Measurements from ENCODE around the gene FBN2. TPM values are rescaled to one million over a fixed set of nuclear protein-coding genes. Genes with fewer than 3 reads are reported as not detected.

The FBN2 gene
- total RNA-seq, 1 experiment from 2014 or later = 0.42 TPM

DNA sequence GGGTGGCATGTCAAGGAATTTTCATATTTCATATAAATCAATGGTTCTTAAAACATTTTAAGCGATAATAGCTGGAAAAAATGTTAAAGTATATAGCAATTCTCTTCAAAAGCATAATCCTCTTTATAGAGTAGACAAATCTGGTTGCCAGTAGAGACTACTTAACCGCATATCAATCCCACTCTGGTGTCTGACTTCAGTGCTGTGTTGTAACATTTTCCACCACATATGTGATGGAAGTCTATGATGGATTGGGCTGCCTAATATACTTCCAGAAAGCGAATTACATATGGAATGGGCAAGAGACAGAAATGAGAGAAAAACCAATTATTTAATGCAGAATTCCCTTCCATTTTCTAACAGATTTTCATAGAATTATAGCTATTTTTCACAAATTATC is 54.3 kb downstream of the FBN2 start (continued):
- TF ChIP-seq, protein P1, sequence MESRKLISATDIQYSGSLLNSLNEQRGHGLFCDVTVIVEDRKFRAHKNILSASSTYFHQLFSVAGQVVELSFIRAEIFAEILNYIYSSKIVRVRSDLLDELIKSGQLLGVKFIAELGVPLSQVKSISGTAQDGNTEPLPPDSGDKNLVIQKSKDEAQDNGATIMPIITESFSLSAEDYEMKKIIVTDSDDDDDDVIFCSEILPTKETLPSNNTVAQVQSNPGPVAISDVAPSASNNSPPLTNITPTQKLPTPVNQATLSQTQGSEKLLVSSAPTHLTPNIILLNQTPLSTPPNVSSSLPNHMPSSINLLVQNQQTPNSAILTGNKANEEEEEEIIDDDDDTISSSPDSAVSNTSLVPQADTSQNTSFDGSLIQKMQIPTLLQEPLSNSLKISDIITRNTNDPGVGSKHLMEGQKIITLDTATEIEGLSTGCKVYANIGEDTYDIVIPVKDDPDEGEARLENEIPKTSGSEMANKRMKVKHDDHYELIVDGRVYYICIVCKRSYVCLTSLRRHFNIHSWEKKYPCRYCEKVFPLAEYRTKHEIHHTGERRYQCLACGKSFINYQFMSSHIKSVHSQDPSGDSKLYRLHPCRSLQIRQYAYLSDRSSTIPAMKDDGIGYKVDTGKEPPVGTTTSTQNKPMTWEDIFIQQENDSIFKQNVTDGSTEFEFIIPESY (IDR thresholded peaks at IDR 0.05; ENCODE audit: extremely low read depth, insufficient replicate concordance, low read length) = no peak
- no peak for TF ChIP-seq SP1 (IDR thresholded peaks at IDR 0.05; ENCODE audit: low read depth)
- TF ChIP-seq, protein P2, sequence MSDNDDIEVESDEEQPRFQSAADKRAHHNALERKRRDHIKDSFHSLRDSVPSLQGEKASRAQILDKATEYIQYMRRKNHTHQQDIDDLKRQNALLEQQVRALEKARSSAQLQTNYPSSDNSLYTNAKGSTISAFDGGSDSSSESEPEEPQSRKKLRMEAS (IDR thresholded peaks at IDR 0.05) = no peak

DNA sequence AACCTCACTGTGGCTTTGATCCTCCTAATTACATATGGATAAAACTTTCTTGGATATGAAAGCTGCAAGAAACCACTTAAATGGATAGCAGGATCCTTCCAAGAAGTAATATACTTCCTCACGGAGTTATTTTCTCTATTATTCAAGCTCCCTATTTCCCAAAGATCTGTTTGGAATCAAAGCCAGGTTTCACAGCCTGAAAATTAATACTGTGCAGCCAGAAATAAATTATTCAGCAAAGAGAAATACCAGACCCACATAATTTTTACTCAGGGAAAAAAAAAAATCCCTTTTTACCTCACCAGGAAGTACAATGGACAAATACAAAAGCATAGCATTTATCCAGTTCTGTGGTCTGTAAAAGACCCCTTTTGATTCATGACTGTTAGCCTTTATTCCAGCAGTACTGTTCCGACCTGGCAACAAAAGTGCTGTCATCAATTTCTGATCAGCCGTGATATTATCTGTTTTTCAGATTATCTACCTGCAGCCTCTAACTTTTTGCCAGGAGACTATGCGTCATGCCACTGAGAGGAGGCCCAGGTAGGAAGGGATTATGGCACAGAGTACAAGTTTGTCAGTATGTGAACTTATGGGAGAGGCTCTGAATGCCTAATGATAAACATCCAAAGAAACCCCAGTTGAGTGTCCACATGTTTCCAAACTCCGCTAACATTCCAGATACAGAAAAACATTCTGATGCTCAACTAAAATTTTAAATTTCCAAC is 57.0 kb downstream of the FBN2 start:
- no peak overlapping the region for H3K9ac ChIP-seq (ENCODE audit: low read length)
- DNase-seq (ENCODE audit: low read depth, low spot score) (no peak), ATAC-seq (no peak)
- no peak overlapping the region for H3K27ac ChIP-seq (ENCODE audit: low read depth, low read length)
- no peak overlapping the region for H3K4me2 ChIP-seq (ENCODE audit: low read length)
- intact Hi-C loops (cut with micrococcal nuclease) = no loop called here
- no peak overlapping the region for H3K4me3 ChIP-seq (replicated peaks in 1 of 2; ENCODE audit: low read depth in 1 of 2, low read length in 2 of 2)
- POLR2A ChIA-PET = no interaction called here
- no peaks in the 10 kb centered on the region for H3K4me1 ChIP-seq (ENCODE audit: control insufficient read depth in 1 of 2, insufficient read depth in 2 of 2, low read length in 2 of 2)
- H4K20me1 ChIP-seq (ENCODE audit: insufficient read depth) = no peaks in the 10 kb centered on the region
- H3K79me2 ChIP-seq (ENCODE audit: insufficient read depth, low read length) = no peaks in the 10 kb centered on the region
- TF ChIP-seq, protein P3, sequence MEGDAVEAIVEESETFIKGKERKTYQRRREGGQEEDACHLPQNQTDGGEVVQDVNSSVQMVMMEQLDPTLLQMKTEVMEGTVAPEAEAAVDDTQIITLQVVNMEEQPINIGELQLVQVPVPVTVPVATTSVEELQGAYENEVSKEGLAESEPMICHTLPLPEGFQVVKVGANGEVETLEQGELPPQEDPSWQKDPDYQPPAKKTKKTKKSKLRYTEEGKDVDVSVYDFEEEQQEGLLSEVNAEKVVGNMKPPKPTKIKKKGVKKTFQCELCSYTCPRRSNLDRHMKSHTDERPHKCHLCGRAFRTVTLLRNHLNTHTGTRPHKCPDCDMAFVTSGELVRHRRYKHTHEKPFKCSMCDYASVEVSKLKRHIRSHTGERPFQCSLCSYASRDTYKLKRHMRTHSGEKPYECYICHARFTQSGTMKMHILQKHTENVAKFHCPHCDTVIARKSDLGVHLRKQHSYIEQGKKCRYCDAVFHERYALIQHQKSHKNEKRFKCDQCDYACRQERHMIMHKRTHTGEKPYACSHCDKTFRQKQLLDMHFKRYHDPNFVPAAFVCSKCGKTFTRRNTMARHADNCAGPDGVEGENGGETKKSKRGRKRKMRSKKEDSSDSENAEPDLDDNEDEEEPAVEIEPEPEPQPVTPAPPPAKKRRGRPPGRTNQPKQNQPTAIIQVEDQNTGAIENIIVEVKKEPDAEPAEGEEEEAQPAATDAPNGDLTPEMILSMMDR (IDR thresholded peaks at IDR 0.05 in 2 of 3, conservative IDR thresholded peaks at IDR 0.05 in 1 of 3; ENCODE audit: borderline replicate concordance in 1 of 3, insufficient read depth in 1 of 3, low read depth in 2 of 3, low read length in 2 of 3) = no peak
- TF ChIP-seq CEBPB (IDR thresholded peaks at IDR 0.05; ENCODE audit: low read depth) (no peak), ZNF274 (IDR thresholded peaks at IDR 0.05; ENCODE audit: low read depth, low read length) (no peak)
- TF ChIP-seq, protein P4, sequence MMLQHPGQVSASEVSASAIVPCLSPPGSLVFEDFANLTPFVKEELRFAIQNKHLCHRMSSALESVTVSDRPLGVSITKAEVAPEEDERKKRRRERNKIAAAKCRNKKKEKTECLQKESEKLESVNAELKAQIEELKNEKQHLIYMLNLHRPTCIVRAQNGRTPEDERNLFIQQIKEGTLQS (IDR thresholded peaks at IDR 0.05) = no peak
- H3K9me3 ChIP-seq (ENCODE audit: control insufficient read depth in 1 of 2, insufficient read depth in 1 of 2, low read depth in 1 of 2, low read length in 2 of 2) = no peaks in the 10 kb centered on the region
- BruUV-seq (replicated peaks) = no TSS peak
- H3K27me3 ChIP-seq (ENCODE audit: insufficient read depth, low read length) = no peaks in the 10 kb centered on the region
- CTCF ChIA-PET = no interaction called here
- no peak overlapping the region for H2AFZ ChIP-seq (ENCODE audit: low read depth, low read length, poor library complexity, severe bottlenecking)
- RAD21 ChIA-PET (ENCODE audit: low non-redundant PET in 1 of 2, low total read pairs in 2 of 2, uncharacterized antibody in 2 of 2, unreplicated experiment in 2 of 2) = no interaction called here
- H3K9me2 ChIP-seq (ENCODE audit: insufficient read depth) = no peaks in the 10 kb centered on the region
- H3K36me3 ChIP-seq (ENCODE audit: control insufficient read depth in 1 of 2, insufficient read depth in 2 of 2, low read length in 2 of 2) = no peaks in the 10 kb centered on the region
